GM06990 (cell line): ENCODE data around the gene PCDH7.

Source experiments
- DNase-seq: peaks from one replicate; pipeline ENCODE4 v3.0.0-alpha.2; 2011; ENCODE audit not compliant: insufficient read length; ENCODE audit errors: extremely low read depth
- H3K27me3 ChIP-seq: replicated peaks from 2 replicates; pipeline ENCODE4 v1.6.0; 2011; ENCODE audit warnings: low read length; ENCODE audit not compliant: control insufficient read depth, insufficient read depth
- H3K36me3 ChIP-seq: 2 replicates; pipeline ENCODE4 v1.5.1; 2011; ENCODE audit warnings: low read length; ENCODE audit not compliant: control insufficient read depth, insufficient read depth
- H3K4me3 ChIP-seq: replicated peaks from 2 replicates; pipeline ENCODE4 v1.5.1; 2011; ENCODE audit warnings: low read depth, mild to moderate bottlenecking, control low read depth, low read length
- TF ChIP-seq, protein P1 (sequence below): IDR thresholded peaks from 2 replicates; pipeline ENCODE4 v1.5.1; 2011; ENCODE audit warnings: low read length, control low read depth, mild to moderate bottlenecking, inconsistent platforms; ENCODE audit not compliant: insufficient read depth, poor library complexity, severe bottlenecking

PCDH7 gene

GRCh38 chr4:30716681-30717207 is 3.4 kb upstream of the PCDH7 start:
- TF ChIP-seq, protein P1, sequence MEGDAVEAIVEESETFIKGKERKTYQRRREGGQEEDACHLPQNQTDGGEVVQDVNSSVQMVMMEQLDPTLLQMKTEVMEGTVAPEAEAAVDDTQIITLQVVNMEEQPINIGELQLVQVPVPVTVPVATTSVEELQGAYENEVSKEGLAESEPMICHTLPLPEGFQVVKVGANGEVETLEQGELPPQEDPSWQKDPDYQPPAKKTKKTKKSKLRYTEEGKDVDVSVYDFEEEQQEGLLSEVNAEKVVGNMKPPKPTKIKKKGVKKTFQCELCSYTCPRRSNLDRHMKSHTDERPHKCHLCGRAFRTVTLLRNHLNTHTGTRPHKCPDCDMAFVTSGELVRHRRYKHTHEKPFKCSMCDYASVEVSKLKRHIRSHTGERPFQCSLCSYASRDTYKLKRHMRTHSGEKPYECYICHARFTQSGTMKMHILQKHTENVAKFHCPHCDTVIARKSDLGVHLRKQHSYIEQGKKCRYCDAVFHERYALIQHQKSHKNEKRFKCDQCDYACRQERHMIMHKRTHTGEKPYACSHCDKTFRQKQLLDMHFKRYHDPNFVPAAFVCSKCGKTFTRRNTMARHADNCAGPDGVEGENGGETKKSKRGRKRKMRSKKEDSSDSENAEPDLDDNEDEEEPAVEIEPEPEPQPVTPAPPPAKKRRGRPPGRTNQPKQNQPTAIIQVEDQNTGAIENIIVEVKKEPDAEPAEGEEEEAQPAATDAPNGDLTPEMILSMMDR = no peak
- no peaks in the 10 kb centered on the region for H3K27me3 ChIP-seq
- peak; percentile 64 for DNase-seq
- peak overlapping the region; percentile 49 for H3K4me3 ChIP-seq
- no peaks in the 10 kb centered on the region for H3K36me3 ChIP-seq

DNA sequence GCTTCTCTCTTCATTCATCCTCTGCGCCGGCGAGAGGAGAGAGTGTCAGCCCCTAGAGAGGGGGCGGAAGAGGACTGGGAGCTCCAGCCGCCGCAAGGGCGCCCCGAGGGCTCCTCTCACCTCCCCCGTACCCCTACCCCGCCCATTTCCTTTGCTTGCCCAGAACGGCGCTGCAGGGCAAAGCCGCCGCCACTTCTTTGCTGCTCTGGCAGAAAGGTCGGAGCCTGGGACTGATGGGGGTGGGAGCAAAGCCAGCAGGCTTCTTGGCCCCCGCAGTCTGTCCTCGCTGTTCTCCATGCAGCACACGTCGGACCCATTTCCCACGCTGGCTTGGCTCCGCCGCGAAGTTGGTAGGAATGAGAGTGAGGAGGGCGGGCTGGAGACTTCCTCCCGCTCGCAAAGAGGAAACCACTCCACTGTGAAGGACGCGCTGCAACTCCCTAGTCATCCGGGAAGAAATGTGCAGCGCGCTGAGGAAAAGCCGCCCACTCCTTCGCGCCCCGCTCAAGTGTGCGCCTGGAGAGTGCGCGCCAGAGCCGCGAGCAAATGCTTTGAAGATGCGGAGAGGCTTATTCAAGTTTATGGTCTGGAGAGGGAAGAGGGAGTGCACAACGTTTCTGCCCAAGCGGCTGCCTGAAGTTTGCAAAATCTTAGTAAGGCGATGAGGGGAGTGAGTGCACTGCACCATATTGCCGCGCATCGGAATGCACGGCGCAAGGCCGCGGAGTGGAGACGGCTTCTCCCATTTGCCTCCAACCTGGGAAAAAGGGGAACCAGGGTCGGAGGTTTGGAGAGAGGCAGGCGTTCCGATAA is 2.8 kb upstream of the PCDH7 start:
- DNase-seq = peak; percentile 14
- TF ChIP-seq, protein P1 = no peak
- peak overlapping the region; percentile 49 for H3K4me3 ChIP-seq
- no peaks in the 10 kb centered on the region for H3K27me3 ChIP-seq
- H3K36me3 ChIP-seq = no peaks in the 10 kb centered on the region

DNA sequence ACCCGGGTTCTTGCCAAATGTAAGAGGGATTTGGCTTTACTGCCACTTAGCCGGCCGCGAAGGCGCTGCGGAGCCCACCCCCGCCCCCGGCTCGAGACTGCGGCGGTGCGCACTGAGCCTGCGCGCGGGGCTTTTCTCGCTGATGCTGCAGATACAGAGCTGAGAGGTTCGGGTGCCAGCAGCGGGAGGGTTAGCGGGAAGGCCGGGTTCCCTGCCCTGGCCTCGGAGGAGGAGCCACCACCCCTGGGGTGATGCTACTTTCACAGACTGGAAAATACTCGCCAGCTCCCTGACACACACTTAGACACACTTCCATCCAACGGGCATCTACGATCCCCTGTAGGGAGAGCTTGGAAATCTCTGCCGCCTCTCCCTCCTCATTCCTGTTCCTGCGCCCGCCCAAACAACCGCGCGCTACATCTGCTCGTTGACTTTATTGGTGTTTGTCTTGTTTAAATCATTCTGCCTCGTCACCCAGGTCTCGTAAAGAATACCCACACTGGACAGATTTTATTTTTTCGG is 2.1 kb upstream of the PCDH7 start:
- DNase-seq = peak; percentile 8
- H3K4me3 ChIP-seq = no peak overlapping the region
- TF ChIP-seq, protein P1 = no peak
- H3K36me3 ChIP-seq = no peaks in the 10 kb centered on the region
- no peaks in the 10 kb centered on the region for H3K27me3 ChIP-seq

DNA sequence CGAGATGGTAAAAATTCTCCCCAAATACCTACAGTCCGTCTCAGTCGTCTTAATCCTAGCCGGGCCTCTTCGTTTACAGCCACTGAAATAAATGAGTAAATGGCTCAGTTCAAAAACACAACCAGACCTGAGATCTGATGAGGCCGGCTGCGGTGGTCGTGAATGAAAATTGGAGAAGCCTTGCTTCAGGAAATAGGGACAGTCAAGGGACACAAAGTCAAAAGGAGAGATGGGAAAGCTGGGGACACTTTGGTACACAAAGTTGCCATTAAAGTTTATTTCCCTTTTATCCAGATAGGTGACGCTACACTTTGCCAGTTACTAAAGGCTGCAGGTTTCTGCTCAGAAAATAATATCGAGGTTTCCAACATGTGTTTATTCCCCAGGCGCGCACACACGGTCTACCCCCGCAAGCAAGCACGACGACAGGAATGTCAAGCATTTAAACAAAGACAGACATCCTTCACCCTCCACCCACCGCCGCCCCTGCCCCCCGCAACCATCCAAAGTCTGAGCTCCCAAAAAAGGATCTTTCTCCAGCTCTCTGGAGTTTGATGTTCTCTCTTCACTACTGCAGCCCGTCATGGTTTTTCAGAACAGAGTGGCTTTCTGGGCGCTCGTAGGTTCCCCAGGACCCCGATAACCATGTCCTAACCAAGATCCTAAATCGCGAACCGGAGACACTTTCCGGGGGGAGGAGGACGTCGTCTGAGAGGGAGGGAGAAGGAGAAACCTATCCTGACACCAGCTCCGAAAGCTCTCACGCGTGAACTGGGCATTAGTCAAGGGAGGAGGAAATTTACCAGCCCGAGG is 1.3 kb upstream of the PCDH7 start:
- Histone ChIP-seq H3K27me3 (no peaks in the 10 kb centered on the region), H3K36me3 (no peaks in the 10 kb centered on the region), H3K4me3 (no peak overlapping the region)
- TF ChIP-seq, protein P1 = no peak
- peak; percentile 1 for DNase-seq

DNA sequence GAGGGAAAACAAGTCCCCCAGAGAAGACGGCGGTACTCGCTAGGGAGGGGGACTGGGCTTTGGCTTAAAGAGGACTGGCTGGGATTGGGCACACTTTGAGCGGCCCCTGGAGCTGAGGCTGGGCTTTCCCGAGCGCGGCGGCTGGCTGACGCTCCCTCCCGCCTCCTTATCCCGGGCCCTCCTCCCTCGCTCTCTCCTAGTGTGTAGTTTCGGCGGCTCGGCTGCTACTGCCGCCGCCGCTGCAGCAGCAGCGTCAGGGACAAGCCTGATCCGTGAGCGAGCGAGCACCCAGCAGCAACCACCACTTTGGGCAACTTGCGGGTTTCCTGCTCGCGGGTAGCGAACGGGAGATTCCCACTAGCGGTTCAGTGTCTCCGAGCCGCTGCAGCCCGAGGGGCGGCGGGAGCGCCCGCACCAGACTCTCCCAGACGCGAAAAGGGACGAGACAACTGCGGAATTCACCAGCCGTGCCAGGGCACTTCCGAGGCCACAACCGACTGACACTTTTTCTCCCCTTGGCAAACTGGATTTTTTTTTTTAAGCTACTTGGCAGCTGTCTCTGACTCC is 632 bp upstream of the PCDH7 start:
- peak; percentile 18 for DNase-seq
- H3K36me3 ChIP-seq = no peaks in the 10 kb centered on the region
- no peaks in the 10 kb centered on the region for H3K27me3 ChIP-seq
- TF ChIP-seq, protein P1 = no peak
- H3K4me3 ChIP-seq = no peak overlapping the region
